ENCODE results near the gene GXYLT1.

DNA sequence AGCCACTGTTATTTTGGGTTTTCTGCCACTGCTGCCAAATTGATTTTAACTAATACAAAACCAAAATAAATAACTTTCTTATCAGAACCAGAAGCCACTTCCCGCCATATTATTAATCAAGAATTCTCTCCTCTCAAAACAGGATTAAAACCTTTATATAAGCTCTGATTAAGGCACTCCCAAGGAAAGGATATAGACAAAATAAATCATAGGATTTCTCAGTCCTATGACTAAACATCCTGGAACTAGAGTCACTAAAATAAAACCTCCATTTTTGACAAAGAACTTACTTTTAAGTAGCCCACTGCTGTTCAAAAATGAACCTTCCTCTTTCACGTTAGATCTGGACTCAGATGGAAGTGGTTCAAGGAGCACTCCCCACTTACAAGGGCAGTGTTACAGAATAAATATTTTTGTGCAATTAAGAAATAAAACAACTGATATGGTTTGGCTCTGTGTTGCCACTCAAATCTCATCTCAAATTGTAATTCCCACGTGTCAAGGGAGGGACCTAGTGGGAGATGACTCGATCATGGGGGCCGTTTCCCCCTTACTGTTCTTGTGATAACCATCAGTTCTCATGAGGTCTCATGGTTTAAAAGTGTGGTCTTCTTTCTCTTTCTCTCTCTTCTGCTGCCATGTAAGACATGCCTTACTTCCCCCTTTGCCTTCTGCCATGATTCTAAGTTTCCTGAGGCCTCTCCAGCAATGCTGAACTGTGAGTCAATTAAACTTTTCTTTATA, 26.4 kb downstream of the GXYLT1 start:
- TF ChIP-seq, protein P1, sequence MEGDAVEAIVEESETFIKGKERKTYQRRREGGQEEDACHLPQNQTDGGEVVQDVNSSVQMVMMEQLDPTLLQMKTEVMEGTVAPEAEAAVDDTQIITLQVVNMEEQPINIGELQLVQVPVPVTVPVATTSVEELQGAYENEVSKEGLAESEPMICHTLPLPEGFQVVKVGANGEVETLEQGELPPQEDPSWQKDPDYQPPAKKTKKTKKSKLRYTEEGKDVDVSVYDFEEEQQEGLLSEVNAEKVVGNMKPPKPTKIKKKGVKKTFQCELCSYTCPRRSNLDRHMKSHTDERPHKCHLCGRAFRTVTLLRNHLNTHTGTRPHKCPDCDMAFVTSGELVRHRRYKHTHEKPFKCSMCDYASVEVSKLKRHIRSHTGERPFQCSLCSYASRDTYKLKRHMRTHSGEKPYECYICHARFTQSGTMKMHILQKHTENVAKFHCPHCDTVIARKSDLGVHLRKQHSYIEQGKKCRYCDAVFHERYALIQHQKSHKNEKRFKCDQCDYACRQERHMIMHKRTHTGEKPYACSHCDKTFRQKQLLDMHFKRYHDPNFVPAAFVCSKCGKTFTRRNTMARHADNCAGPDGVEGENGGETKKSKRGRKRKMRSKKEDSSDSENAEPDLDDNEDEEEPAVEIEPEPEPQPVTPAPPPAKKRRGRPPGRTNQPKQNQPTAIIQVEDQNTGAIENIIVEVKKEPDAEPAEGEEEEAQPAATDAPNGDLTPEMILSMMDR (conservative IDR thresholded peaks at IDR 0.05 in 1 of 2, IDR thresholded peaks at IDR 0.05 in 1 of 2; ENCODE audit: extremely low read depth in 1 of 2, insufficient read depth in 1 of 2, low read depth in 1 of 2, low read length in 2 of 2) = no peak
- TF ChIP-seq EZH2 (IDR thresholded peaks at IDR 0.05; ENCODE audit: borderline replicate concordance, low read length) = no peak

Measured in mammary epithelial cell (primary cell).